ENCODE measurements around the gene WSB1. TPM values are rescaled to one million over a fixed set of nuclear protein-coding genes. Genes with fewer than 3 reads are reported as not detected.
"Not testable (repeated sequence)": the region's sequence is repeated elsewhere in the genome, so short reads cannot be mapped to it uniquely, and the experiment has no call there.

WSB1 gene
- total and polyA plus RNA-seq, 3 experiments from 2014 or later = 71.0 to 187 (median 72.5) TPM

GRCh38 chr17:27268394-27269085, 25.4 kb upstream of the WSB1 start:
- no peak overlapping the region for H3K4me3 Mint-ChIP-seq
- Histone ChIP-seq H3K36me3 (ENCODE audit: insufficient read depth, low read length) (no peaks in the 10 kb centered on the region), H3K27ac (ENCODE audit: low read depth, low read length) (no peak overlapping the region), H3K27me3 (ENCODE audit: insufficient read depth, low read length, poor library complexity, severe bottlenecking) (no peaks in the 10 kb centered on the region), H3K9me3 (ENCODE audit: low read length) (no peaks in the 10 kb centered on the region), H3K4me1 (ENCODE audit: insufficient read depth, low read length) (no peaks in the 10 kb centered on the region), H3K4me3 (ENCODE audit: low read length) (no peak overlapping the region)
- H3K9me3 Mint-ChIP-seq = no peaks in the 10 kb centered on the region
- DNase-seq = no peak
- H3K27ac Mint-ChIP-seq = peak overlapping the region in 1 of 8 donors; percentile 27
- peaks cover 1 to 13% of the 10 kb centered on the region in 2 donors for H3K27me3 Mint-ChIP-seq
- H3K4me1 Mint-ChIP-seq = no peaks in the 10 kb centered on the region
- peaks cover 0 to 2% (median 0%) of the 10 kb centered on the region in 3 donors for H3K36me3 Mint-ChIP-seq
- POLR2A ChIA-PET = no interaction called here
- CTCF ChIA-PET = no interaction called here

GRCh38 chr17:27269201-27269600, 24.7 kb upstream of the WSB1 start:
- Mint-ChIP-seq H3K9me3 (no peaks in the 10 kb centered on the region), H3K27ac (no peak overlapping the region), H3K36me3 (peaks cover 0 to 2% (median 0%) of the 10 kb centered on the region in 3 donors), H3K4me1 (no peaks in the 10 kb centered on the region), H3K4me3 (no peak overlapping the region), H3K27me3 (peaks cover 1 to 13% of the 10 kb centered on the region in 2 donors)
- Histone ChIP-seq H3K4me3 (ENCODE audit: low read length) (no peak overlapping the region), H3K4me1 (ENCODE audit: insufficient read depth, low read length) (no peaks in the 10 kb centered on the region), H3K9me3 (ENCODE audit: low read length) (no peaks in the 10 kb centered on the region), H3K36me3 (ENCODE audit: insufficient read depth, low read length) (no peaks in the 10 kb centered on the region), H3K27ac (ENCODE audit: low read depth, low read length) (no peak overlapping the region), H3K27me3 (ENCODE audit: insufficient read depth, low read length, poor library complexity, severe bottlenecking) (no peaks in the 10 kb centered on the region)
- POLR2A ChIA-PET = interaction anchor here (0.9 kb wide), 1 partner anchor 26 kb away, joined by 3 read pairs; no protein-coding TSS in a partner anchor
- DNase-seq = no peak
- CTCF ChIA-PET = interaction anchor here (0.7 kb wide), 1 partner anchor 383 kb away, joined by 3 read pairs; no protein-coding TSS in a partner anchor

GRCh38 chr17:27269974-27270373, 23.9 kb upstream of the WSB1 start:
- Histone ChIP-seq H3K36me3 (ENCODE audit: insufficient read depth, low read length) (no peaks in the 10 kb centered on the region), H3K4me3 (ENCODE audit: low read length) (no peak overlapping the region), H3K27ac (ENCODE audit: low read depth, low read length) (no peak overlapping the region), H3K4me1 (ENCODE audit: insufficient read depth, low read length) (no peaks in the 10 kb centered on the region), H3K9me3 (ENCODE audit: low read length) (no peaks in the 10 kb centered on the region), H3K27me3 (ENCODE audit: insufficient read depth, low read length, poor library complexity, severe bottlenecking) (no peaks in the 10 kb centered on the region)
- H3K4me3 Mint-ChIP-seq = no peak overlapping the region
- peaks cover 0 to 2% (median 0%) of the 10 kb centered on the region in 3 donors for H3K36me3 Mint-ChIP-seq
- peaks cover 1 to 13% of the 10 kb centered on the region in 2 donors for H3K27me3 Mint-ChIP-seq
- no peak for DNase-seq
- no peaks in the 10 kb centered on the region for H3K9me3 Mint-ChIP-seq
- peak overlapping the region in 1 of 8 donors; percentile 10 for H3K27ac Mint-ChIP-seq
- H3K4me1 Mint-ChIP-seq = no peaks in the 10 kb centered on the region
- POLR2A ChIA-PET = interaction anchor here (0.9 kb wide), 1 partner anchor 25 kb away, joined by 3 read pairs; no protein-coding TSS in a partner anchor
- CTCF ChIA-PET = no interaction called here

- Histone ChIP-seq H3K27ac (ENCODE audit: low read depth, low read length) (no peak overlapping the region), H3K4me1 (ENCODE audit: insufficient read depth, low read length) (no peaks in the 10 kb centered on the region), H3K36me3 (ENCODE audit: insufficient read depth, low read length) (no peaks in the 10 kb centered on the region), H3K27me3 (ENCODE audit: insufficient read depth, low read length, poor library complexity, severe bottlenecking) (no peaks in the 10 kb centered on the region), H3K9me3 (ENCODE audit: low read length) (no peaks in the 10 kb centered on the region), H3K4me3 (ENCODE audit: low read length) (no peak overlapping the region)
- Mint-ChIP-seq H3K27me3 (peaks cover 3% of the 10 kb centered on the region in 2 donors), H3K27ac (no peak overlapping the region), H3K4me1 (no peaks in the 10 kb centered on the region), H3K36me3 (no peaks in the 10 kb centered on the region), H3K9me3 (no peaks in the 10 kb centered on the region), H3K4me3 (no peak overlapping the region)
- DNase-seq = no peak
- POLR2A ChIA-PET = no interaction called here
- CTCF ChIA-PET = interaction anchor here (1.1 kb wide), 1 partner anchor 40 kb away, joined by 3 read pairs; no protein-coding TSS in a partner anchor
These were observed 17.2 kb upstream of the WSB1 start for GRCh38 chr17:27276653-27277156.

- H3K9me3 Mint-ChIP-seq; H3K36me3 ChIP-seq (ENCODE audit: insufficient read depth, low read length); H3K4me3 Mint-ChIP-seq; H3K27ac Mint-ChIP-seq; H3K27me3 ChIP-seq (ENCODE audit: insufficient read depth, low read length, poor library complexity, severe bottlenecking); DNase-seq; H3K4me1 Mint-ChIP-seq; H3K9me3 ChIP-seq (ENCODE audit: low read length); H3K4me3 ChIP-seq (ENCODE audit: low read length); H3K36me3 Mint-ChIP-seq; H3K4me1 ChIP-seq (ENCODE audit: insufficient read depth, low read length); H3K27me3 Mint-ChIP-seq; H3K27ac ChIP-seq (ENCODE audit: low read depth, low read length): not testable (repeated sequence)
- CTCF ChIA-PET = interaction anchor here (1.5 kb wide), 1 partner anchor 14 kb away, joined by 4 read pairs; the partner anchor contains the start of gene WSB1
- POLR2A ChIA-PET = interaction anchor here (1.2 kb wide), 1 partner anchor 15 kb away, joined by 3 read pairs; the partner anchor contains the start of gene WSB1
These were observed 14.8 kb upstream of the WSB1 start for GRCh38 chr17:27279132-27279531.

- CTCF ChIA-PET = no interaction called here
- Histone ChIP-seq H3K36me3 (ENCODE audit: insufficient read depth, low read length) (no peaks in the 10 kb centered on the region), H3K4me1 (ENCODE audit: insufficient read depth, low read length) (no peaks in the 10 kb centered on the region), H3K27ac (ENCODE audit: low read depth, low read length) (no peak overlapping the region), H3K27me3 (ENCODE audit: insufficient read depth, low read length, poor library complexity, severe bottlenecking) (no peaks in the 10 kb centered on the region), H3K9me3 (ENCODE audit: low read length) (no peaks in the 10 kb centered on the region), H3K4me3 (ENCODE audit: low read length) (no peak overlapping the region)
- Mint-ChIP-seq H3K27ac (no peak overlapping the region), H3K9me3 (no peaks in the 10 kb centered on the region), H3K27me3 (peaks cover 3% of the 10 kb centered on the region in 2 donors), H3K4me3 (no peak overlapping the region), H3K4me1 (no peaks in the 10 kb centered on the region), H3K36me3 (no peaks in the 10 kb centered on the region)
- DNase-seq = no peak
- POLR2A ChIA-PET = no interaction called here
These were observed 13.4 kb upstream of the WSB1 start for GRCh38 chr17:27280527-27280926.

- Histone ChIP-seq H3K36me3 (ENCODE audit: insufficient read depth, low read length) (no peaks in the 10 kb centered on the region), H3K27me3 (ENCODE audit: insufficient read depth, low read length, poor library complexity, severe bottlenecking) (no peaks in the 10 kb centered on the region), H3K27ac (ENCODE audit: low read depth, low read length) (no peak overlapping the region), H3K9me3 (ENCODE audit: low read length) (no peaks in the 10 kb centered on the region), H3K4me3 (ENCODE audit: low read length) (no peak overlapping the region), H3K4me1 (ENCODE audit: insufficient read depth, low read length) (no peaks in the 10 kb centered on the region)
- Mint-ChIP-seq H3K27ac (peak overlapping the region in 1 of 8 donors; percentile 7), H3K27me3 (peaks cover 3% of the 10 kb centered on the region in 2 donors), H3K9me3 (no peaks in the 10 kb centered on the region), H3K36me3 (no peaks in the 10 kb centered on the region), H3K4me3 (no peak overlapping the region), H3K4me1 (no peaks in the 10 kb centered on the region)
- no peak for DNase-seq
- ChIA-PET CTCF (no interaction called here), POLR2A (no interaction called here)
These were observed 12.5 kb upstream of the WSB1 start for GRCh38 chr17:27281438-27281837.

GRCh38 chr17:27282054-27282551, 11.8 kb upstream of the WSB1 start:
- H3K9me3 ChIP-seq (ENCODE audit: low read length) = no peaks in the 10 kb centered on the region
- no peaks in the 10 kb centered on the region for H3K27me3 ChIP-seq (ENCODE audit: insufficient read depth, low read length, poor library complexity, severe bottlenecking)
- ChIA-PET CTCF (no interaction called here), POLR2A (no interaction called here)
- H3K36me3 Mint-ChIP-seq = no peaks in the 10 kb centered on the region
- peaks cover 3% of the 10 kb centered on the region in 2 donors for H3K27me3 Mint-ChIP-seq
- no peak overlapping the region for H3K4me3 ChIP-seq (ENCODE audit: low read length)
- H3K27ac Mint-ChIP-seq = no peak overlapping the region
- no peaks in the 10 kb centered on the region for H3K4me1 Mint-ChIP-seq
- no peaks in the 10 kb centered on the region for H3K4me1 ChIP-seq (ENCODE audit: insufficient read depth, low read length)
- H3K4me3 Mint-ChIP-seq = no peak overlapping the region
- no peak overlapping the region for H3K27ac ChIP-seq (ENCODE audit: low read depth, low read length)
- no peaks in the 10 kb centered on the region for H3K9me3 Mint-ChIP-seq
- no peaks in the 10 kb centered on the region for H3K36me3 ChIP-seq (ENCODE audit: insufficient read depth, low read length)
- DNase-seq = no peak
